IPS-NIHi7 (cell line): ENCODE results near the gene RPS6KA5.
"Not testable (repeated sequence)": the region's sequence is repeated elsewhere in the genome, so short reads cannot be mapped to it uniquely, and the experiment has no call there.

Source experiments
- DNase-seq: peaks from one replicate; pipeline ENCODE4 v3.0.0; 2012; ENCODE audit warnings: mixed read lengths; ENCODE audit errors: extremely low spot score

Gene RPS6KA5

GRCh38 chr14:91060351-91061055 lies at the start of gene RPS6KA5:
Gene RPS6KA5 (minus strand): TSS chr14:91060641. CDS start chr14:91060434, 207 bp downstream.
- peak; percentile 97 for DNase-seq

- DNase-seq = no peak
Measured at GRCh38 chr14:91108941-91109611, 48.6 kb upstream of the RPS6KA5 start.

- DNase-seq = no peak
Measured at GRCh38 chr14:91103116-91103515, 42.7 kb upstream of the RPS6KA5 start.

GRCh38 chr14:91100102-91100501 lies 39.7 kb upstream of the RPS6KA5 start:
- no peak for DNase-seq

- no peak for DNase-seq
Measured at GRCh38 chr14:91098591-91098990, 38.1 kb upstream of the RPS6KA5 start.

GRCh38 chr14:91097657-91098056 lies 37.2 kb upstream of the RPS6KA5 start:
- DNase-seq = not testable (repeated sequence)

- no peak for DNase-seq
Measured at GRCh38 chr14:91095178-91095577, 34.7 kb upstream of the RPS6KA5 start.

- no peak for DNase-seq
Measured at GRCh38 chr14:91094772-91095171, 34.3 kb upstream of the RPS6KA5 start.

GRCh38 chr14:91093743-91094472 lies 33.5 kb upstream of the RPS6KA5 start:
- DNase-seq = not testable (repeated sequence)

- DNase-seq = no peak
Measured at GRCh38 chr14:91092073-91092472, 31.6 kb upstream of the RPS6KA5 start.

GRCh38 chr14:91090743-91091142 lies 30.3 kb upstream of the RPS6KA5 start:
- DNase-seq = no peak

GRCh38 chr14:91089958-91090535 lies 29.6 kb upstream of the RPS6KA5 start:
- DNase-seq = no peak

GRCh38 chr14:91088585-91089235 lies 28.3 kb upstream of the RPS6KA5 start:
- DNase-seq = no peak

GRCh38 chr14:91087470-91087869 lies 27.0 kb upstream of the RPS6KA5 start:
- DNase-seq = not testable (repeated sequence)

- DNase-seq = no peak
Measured at GRCh38 chr14:91084516-91084915, 24.1 kb upstream of the RPS6KA5 start.

- DNase-seq = no peak
Measured at GRCh38 chr14:91082282-91082681, 21.8 kb upstream of the RPS6KA5 start.

GRCh38 chr14:91080071-91080470 lies 19.6 kb upstream of the RPS6KA5 start:
- DNase-seq = no peak

GRCh38 chr14:91078095-91078737 lies 17.8 kb upstream of the RPS6KA5 start:
- no peak for DNase-seq

- DNase-seq = no peak
Measured at GRCh38 chr14:91075553-91075952, 15.1 kb upstream of the RPS6KA5 start.

GRCh38 chr14:91070572-91070971 lies 10.1 kb upstream of the RPS6KA5 start:
- DNase-seq = no peak

- DNase-seq = no peak
Measured at GRCh38 chr14:91068642-91069041, 8.2 kb upstream of the RPS6KA5 start.
